Panc1 (cell line): ENCODE data around the gene TNRC18. TPM values are rescaled to one million over a fixed set of nuclear protein-coding genes. Genes with fewer than 3 reads are reported as not detected.
A peak's percentile ranks its signal among the peaks of the same experiment; 100 is the strongest.

Source experiments
- ATAC-seq: fragments of 200-7000 bp; cut with Tn5 transposase; 2 replicates; pipeline ENCODE4 v1.9.1; 2020; ENCODE audit warnings: mild to moderate bottlenecking, moderate library complexity
- BruUV-seq: library from RNA; stranded (reverse); fragments of 400-500 nt; replicated peaks from 2 replicates; lab custom pipeline; 2021; lab: Mats Ljungman, UMichigan
- CTCF ChIA-PET: fragments of 300-600 bp; sonication (Branson Sonifier 250); formaldehyde crosslinking; loops from one replicate; lab custom pipeline; 2022; ENCODE audit warnings: antibody characterized with exemption; lab: Charles Lee
- POLR2A ChIA-PET: fragments of 300-600 bp; sonication (Branson Sonifier 250); formaldehyde crosslinking; loops from one replicate; lab custom pipeline; 2022; ENCODE audit warnings: antibody characterized with exemption; lab: Charles Lee
- DNase-seq: peaks from one replicate; pipeline ENCODE4 v3.0.0-alpha.2; 2010; ENCODE audit warnings: low read depth, low spot score
- H3K27ac ChIP-seq: 2 replicates; pipeline ENCODE4 v1.5.1; 2011; ENCODE audit warnings: mild to moderate bottlenecking, low read length, inconsistent platforms
- H3K27me3 ChIP-seq: fragments of 200-500 bp; sonication (Bioruptor generic); 2 replicates; pipeline ENCODE4 v1.6.0; 2014; ENCODE audit warnings: low read length, inconsistent platforms; ENCODE audit not compliant: control insufficient read depth, insufficient read depth
- H3K36me3 ChIP-seq: fragments of 200-500 bp; sonication (Bioruptor generic); 2 replicates; pipeline ENCODE4 v1.5.1; 2014; ENCODE audit warnings: inconsistent platforms, mild to moderate bottlenecking, low read length, moderate library complexity; ENCODE audit not compliant: control insufficient read depth, insufficient read depth
- H3K4me1 ChIP-seq: 2 replicates; pipeline ENCODE4 v1.5.1; 2011; ENCODE audit warnings: inconsistent platforms, mild to moderate bottlenecking, low read length, moderate library complexity; ENCODE audit not compliant: control insufficient read depth, insufficient read depth
- H3K4me3 ChIP-seq, 2 experiments: 2 replicates each; pipeline ENCODE4 v1.5.1; 2011 to 2012; ENCODE audit warnings: low read depth in 2 of 2, low read length in 2 of 2, mild to moderate bottlenecking in 2 of 2, inconsistent platforms in 1 of 2, moderate library complexity in 1 of 2
- H3K9me3 ChIP-seq: fragments of 200-500 bp; sonication (Bioruptor generic); 2 replicates; pipeline ENCODE4 v1.5.1; 2014; ENCODE audit warnings: low read depth, mild to moderate bottlenecking, inconsistent platforms, low read length, moderate library complexity; ENCODE audit not compliant: control insufficient read depth, insufficient read depth
- CTCF ChIP-seq: fragments of 450-650 bp; IDR thresholded peaks from 2 replicates; pipeline ENCODE4 v1.5.1; 2017; ENCODE audit warnings: mild to moderate bottlenecking
- POLR2AphosphoS5 ChIP-seq: IDR thresholded peaks from 2 replicates; pipeline ENCODE4 v1.6.1; 2012; ENCODE audit warnings: mild to moderate bottlenecking, low read depth, low read length, moderate library complexity
- REST ChIP-seq, 2 experiments: IDR thresholded peaks; 2 replicates each; pipeline ENCODE4 v1.6.1; 2011 to 2012; ENCODE audit warnings: low read depth in 2 of 2, control low read depth in 1 of 2, low read length in 1 of 2, mild to moderate bottlenecking in 1 of 2, moderate library complexity in 1 of 2; ENCODE audit not compliant: insufficient read depth in 1 of 2
- SIN3A ChIP-seq: IDR thresholded peaks from 2 replicates; pipeline ENCODE4 v1.6.1; 2012; ENCODE audit warnings: low read depth, mild to moderate bottlenecking, low read length, moderate library complexity, borderline replicate concordance; ENCODE audit not compliant: insufficient read depth
- TCF7L2 ChIP-seq: IDR thresholded peaks from 2 replicates; pipeline ENCODE4 v1.6.1; 2011; ENCODE audit warnings: mild to moderate bottlenecking, low read depth, low read length, inconsistent platforms
- in situ Hi-C: cut with HindIII; loops from 2 replicates; pipeline ENCODE4 v1.10.0; 2016; ENCODE audit warnings: low sequenced_read_pairs, low pct_unique_long_range_greater_than_20kb
- intact Hi-C: fragments of 100-400 bp; cut with micrococcal nuclease; formaldehyde crosslinking; loops from one replicate; pipeline ENCODE4 v1.10.0; 2022; ENCODE audit not compliant: unreplicated experiment
- total RNA-seq: library from RNA; stranded (reverse); gene quantifications from one replicate; pipeline ENCODE4 v1.2.1, GENCODE V29; 2021; ENCODE audit not compliant: unreplicated experiment

Gene TNRC18
- total RNA-seq, 1 experiment from 2014 or later, result 148 TPM

- BruUV-seq, result no TSS peak
- no peak overlapping the region for H3K4me3 ChIP-seq
- DNase-seq, result no peak
- intact Hi-C loops, result no loop called here
- ChIA-PET CTCF (interaction anchor here (0.6 kb wide), 1 partner anchor 102 kb away, joined by 4 read pairs; no protein-coding TSS in a partner anchor), POLR2A (interaction anchor here (0.6 to 0.7 kb wide), 3 partner anchors 14 to 1457 kb away, joined by 5 to 6 read pairs (median 5); no protein-coding TSS in a partner anchor)
- no peak overlapping the region for H3K27ac ChIP-seq
- in situ Hi-C loops, result no loop called here
- H3K36me3 ChIP-seq, result no peaks in the 10 kb centered on the region
- H3K27me3 ChIP-seq, result no peaks in the 10 kb centered on the region
- no peak for ATAC-seq
- H3K4me1 ChIP-seq, result peaks cover 10% of the 10 kb centered on the region; the same call in 1 of the 2 replicates
- TF ChIP-seq TCF7L2, result no peak
- TF ChIP-seq POLR2AphosphoS5, result no peak
- TF ChIP-seq REST (IDR thresholded peaks at IDR 0.05; ENCODE audit: insufficient read depth in 1 of 2, low read depth in 2 of 2, low read length in 1 of 2), result no peak
- no peak for TF ChIP-seq CTCF
- no peak for TF ChIP-seq SIN3A
- H3K9me3 ChIP-seq, result peaks cover 7% of the 10 kb centered on the region; the same call in 1 of the 2 replicates
Measured at GRCh38 chr7:5439209-5439571, 15.6 kb upstream of the TNRC18 start.

GRCh38 chr7:5437987-5438386, 14.4 kb upstream of the TNRC18 start:
- H3K4me3 ChIP-seq, result no peak overlapping the region
- DNase-seq (no peak), ATAC-seq (no peak)
- no peak overlapping the region for H3K27ac ChIP-seq
- peaks cover 10% of the 10 kb centered on the region; the same call in 1 of the 2 replicates for H3K4me1 ChIP-seq
- TF ChIP-seq REST (IDR thresholded peaks at IDR 0.05; ENCODE audit: insufficient read depth in 1 of 2, low read depth in 2 of 2, low read length in 1 of 2), result no peak
- peak; percentile 36; the same call in 1 of the 2 replicates for TF ChIP-seq TCF7L2
- TF ChIP-seq CTCF, result no peak
- TF ChIP-seq SIN3A, result no peak
- H3K27me3 ChIP-seq, result no peaks in the 10 kb centered on the region
- POLR2A ChIA-PET, result no interaction called here
- intact Hi-C loops, result no loop called here
- peaks cover 10% of the 10 kb centered on the region; the same call in 1 of the 2 replicates for H3K9me3 ChIP-seq
- in situ Hi-C loops, result no loop called here
- CTCF ChIA-PET, result no interaction called here
- no TSS peak for BruUV-seq
- H3K36me3 ChIP-seq, result no peaks in the 10 kb centered on the region
